ENCODE measurements around the gene ARFGAP1. TPM values are rescaled to one million over a fixed set of nuclear protein-coding genes. Genes with fewer than 3 reads are reported as not detected.

Gene ARFGAP1
- total and polyA plus RNA-seq, 2 of the 8 experiments (the other 6 are each of a cell fraction or from before 2014, with no cell fraction given) = 93.7 to 100 TPM

DNA sequence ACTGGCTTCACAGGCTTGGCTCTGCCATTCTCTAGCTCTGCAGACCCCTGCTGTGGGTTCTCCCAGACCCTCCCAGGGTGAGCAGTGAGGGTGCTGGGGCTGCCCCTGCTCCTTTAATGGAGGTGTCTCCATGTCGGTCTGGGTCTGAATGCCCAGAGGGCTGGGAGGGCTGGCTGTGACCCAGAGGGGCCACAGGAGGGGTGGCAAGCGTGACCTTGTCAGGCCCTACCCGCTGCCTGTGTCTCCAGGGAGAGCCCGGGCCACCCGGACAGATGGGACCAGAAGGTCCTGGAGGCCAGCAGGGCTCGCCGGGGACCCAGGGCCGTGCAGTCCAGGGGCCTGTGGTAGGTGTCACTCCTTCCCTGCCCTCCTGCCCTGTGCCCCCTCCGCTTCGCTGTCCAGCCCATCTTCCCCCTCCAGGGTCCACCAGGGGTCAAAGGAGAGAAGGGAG is 52.4 kb downstream of the ARFGAP1 start:
- no peak overlapping the region for H4K5ac ChIP-seq (ENCODE audit: insufficient read length, low read depth, low read length)
- no peak overlapping the region for H3K4me3 ChIP-seq (ENCODE audit: extremely low read depth in 1 of 4, insufficient read depth in 2 of 4, low read depth in 3 of 4, low read length in 4 of 4)
- H3K9ac ChIP-seq (replicated peaks in 1 of 4; ENCODE audit: extremely low read depth in 1 of 4, low read depth in 3 of 4, low read length in 3 of 4) = no peak overlapping the region
- ChIA-PET POLR2A (ENCODE audit: partially characterized antibody) (interaction anchor here (0.9 kb wide), 1 partner anchor 26 kb away, joined by 3 read pairs; no protein-coding TSS in a partner anchor), CTCF (ENCODE audit: partially characterized antibody) (interaction anchor here (1.5 kb wide), 1 partner anchor 57 kb away, joined by 6 read pairs; no protein-coding TSS in a partner anchor)
- H2AK5ac ChIP-seq (ENCODE audit: low read depth, low read length) = no peak overlapping the region
- WGBS, 2 experiments (ENCODE audit: extremely low coverage in 1 of 2, insufficient coverage in 1 of 2, insufficient read length in 1 of 2, insufficient replicate concordance in 2 of 2, low coverage in 1 of 2, low lambda C conversion rate in 2 of 2, missing lambda C conversion rate in 1 of 2) = 98% methylated on average over 5 of the region's 10 CpGs; no CpG with 5 or more reads in 1 of the 2 experiments
- H4K8ac ChIP-seq (ENCODE audit: extremely low read depth, insufficient read depth, low read length) = no peak overlapping the region
- H2BK20ac ChIP-seq (ENCODE audit: low read length) = no peak overlapping the region
- peaks cover 0 to 5% of the 10 kb centered on the region in 2 experiments; a peak in 1 of 4 replicates for H3K9me3 ChIP-seq (ENCODE audit: insufficient read depth in 2 of 2, low read depth in 1 of 2, low read length in 1 of 2)
- no peak overlapping the region for H2BK5ac ChIP-seq (ENCODE audit: low read depth, low read length)
- FAIRE-seq = no peak
- no peak overlapping the region for H2BK15ac ChIP-seq (ENCODE audit: low read length)
- no peak overlapping the region for H3K4me2 ChIP-seq (ENCODE audit: insufficient read depth in 1 of 2, low read depth in 2 of 2, low read length in 2 of 2)
- H3K36me3 ChIP-seq (ENCODE audit: control insufficient read depth in 2 of 4, insufficient read depth in 4 of 4, low read length in 3 of 4) = no peaks in the 10 kb centered on the region
- H2AFZ ChIP-seq (ENCODE audit: low read length) = no peak overlapping the region
- H3K79me2 ChIP-seq (ENCODE audit: control insufficient read depth in 1 of 2, insufficient read depth in 2 of 2, low read length in 2 of 2) = no peaks in the 10 kb centered on the region
- H3K56ac ChIP-seq (replicated peaks; ENCODE audit: insufficient read length, low read depth, low read length) = no peak overlapping the region
- H3K18ac ChIP-seq (ENCODE audit: extremely low read depth, low read length) = no peak overlapping the region
- no peaks in the 10 kb centered on the region for H3K27me3 ChIP-seq (replicated peaks in 1 of 4; ENCODE audit: control insufficient read depth in 3 of 4, extremely low read depth in 1 of 4, insufficient read depth in 3 of 4, low read length in 3 of 4)
- H3K27ac ChIP-seq (ENCODE audit: low read depth, low read length) = no peak overlapping the region
- no peak overlapping the region for H2BK12ac ChIP-seq (ENCODE audit: low read depth, low read length)
- H2BK120ac ChIP-seq (replicated peaks; ENCODE audit: low read depth, low read length) = no peak overlapping the region
- no peak overlapping the region for H4K91ac ChIP-seq (replicated peaks; ENCODE audit: insufficient read length, low read length)
- no peaks in the 10 kb centered on the region for H3K23me2 ChIP-seq (ENCODE audit: low read depth, low read length)
- DNase-seq (ENCODE audit: low read depth in 1 of 2, low spot score in 2 of 2) = no peak
- H4K20me1 ChIP-seq (replicated peaks in 1 of 2; ENCODE audit: control insufficient read depth in 1 of 2, insufficient read depth in 2 of 2, low read length in 2 of 2) = no peaks in the 10 kb centered on the region
- no peak overlapping the region for H3K14ac ChIP-seq (ENCODE audit: insufficient read length)
- H3K79me1 ChIP-seq (ENCODE audit: low read depth, low read length) = no peaks in the 10 kb centered on the region
- H3K4ac ChIP-seq (replicated peaks; ENCODE audit: insufficient read length, low read depth, low read length) = no peak overlapping the region
- no peaks in the 10 kb centered on the region; a peak in 1 of 7 replicates for H3K4me1 ChIP-seq (replicated peaks in 1 of 4; ENCODE audit: control insufficient read depth in 3 of 4, insufficient read depth in 4 of 4, low read length in 3 of 4)
- no peak overlapping the region for H3K23ac ChIP-seq (ENCODE audit: insufficient read length)
- TF ChIP-seq CHD2 (IDR thresholded peaks at IDR 0.05; ENCODE audit: low read length) (no peak), CTCF (IDR thresholded peaks at IDR 0.05; ENCODE audit: control extremely low read depth in 1 of 3, insufficient read depth in 1 of 3, low read depth in 1 of 3, low read length in 3 of 3) (no peak), HDAC2 (IDR thresholded peaks at IDR 0.05; ENCODE audit: borderline replicate concordance in 1 of 2, low read depth in 2 of 2, low read length in 2 of 2) (no peak), MAFK (IDR thresholded peaks at IDR 0.05; ENCODE audit: low read depth, low read length) (no peak), EP300 (IDR thresholded peaks at IDR 0.05; ENCODE audit: borderline replicate concordance in 1 of 2, low read depth in 2 of 2, low read length in 2 of 2) (no peak), SIRT6 (IDR thresholded peaks at IDR 0.05; ENCODE audit: low read length) (no peak), TEAD4 (IDR thresholded peaks at IDR 0.05; ENCODE audit: low read depth, low read length) (no peak), HDAC6 (IDR thresholded peaks at IDR 0.05; ENCODE audit: low read depth, low read length) (no peak), SRF (IDR thresholded peaks at IDR 0.05; ENCODE audit: low read depth, low read length) (no peak), NRF1 (IDR thresholded peaks at IDR 0.05; ENCODE audit: low read depth, low read length) (no peak)
- TF ChIP-seq, protein P1, sequence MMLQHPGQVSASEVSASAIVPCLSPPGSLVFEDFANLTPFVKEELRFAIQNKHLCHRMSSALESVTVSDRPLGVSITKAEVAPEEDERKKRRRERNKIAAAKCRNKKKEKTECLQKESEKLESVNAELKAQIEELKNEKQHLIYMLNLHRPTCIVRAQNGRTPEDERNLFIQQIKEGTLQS (IDR thresholded peaks at IDR 0.05; ENCODE audit: insufficient read depth, low read depth, low read length) = no peak
